AG08395 (cell line): ENCODE results near the gene ZC3H12D.
"Not testable (repeated sequence)": the region's sequence is repeated elsewhere in the genome, so short reads cannot be mapped to it uniquely, and the experiment has no call there.

ENCODE experiments used
- DNase-seq: peaks from one replicate; pipeline ENCODE4 v3.0.0; 2012; ENCODE audit warnings: mixed read lengths, low spot score

The ZC3H12D gene

DNA sequence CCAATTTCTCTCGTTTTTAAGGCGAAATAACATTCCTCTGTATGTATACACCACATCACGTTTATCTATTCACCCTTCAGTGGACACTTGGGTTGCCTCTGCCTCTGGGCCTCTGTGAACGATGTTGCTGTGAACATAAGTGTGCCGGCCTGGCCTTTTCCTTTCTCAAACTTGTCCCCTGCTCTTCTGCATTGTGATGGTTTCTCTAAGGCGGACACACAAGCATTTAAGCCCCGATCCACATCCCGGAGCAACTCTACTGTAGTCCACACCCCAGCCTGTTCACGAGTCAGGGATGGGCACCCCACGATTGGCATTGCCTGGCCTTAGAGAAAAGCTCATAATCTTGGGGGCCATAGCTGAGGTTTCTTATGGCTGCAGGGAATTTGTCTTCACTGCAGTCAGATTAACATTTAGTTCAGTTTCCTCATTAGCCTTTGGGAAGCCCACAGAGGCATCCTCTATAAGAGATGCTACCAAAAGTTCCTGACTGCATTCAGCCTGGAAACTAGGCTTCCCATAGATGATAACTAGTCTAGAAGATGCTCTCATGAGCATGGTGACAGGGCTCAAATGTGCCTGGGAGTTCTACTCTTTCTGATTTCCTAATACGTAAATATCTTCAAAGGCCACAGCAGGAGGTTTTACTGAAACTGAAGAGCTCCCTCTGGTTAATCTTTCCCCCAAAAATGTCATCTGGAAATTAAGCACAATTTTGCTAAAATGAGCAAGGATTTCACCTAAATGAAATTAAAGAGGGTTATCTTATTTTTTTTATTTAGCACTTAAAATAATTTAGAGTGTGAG lies 762 bp downstream of the ZC3H12D start:
- no peak for DNase-seq

DNA sequence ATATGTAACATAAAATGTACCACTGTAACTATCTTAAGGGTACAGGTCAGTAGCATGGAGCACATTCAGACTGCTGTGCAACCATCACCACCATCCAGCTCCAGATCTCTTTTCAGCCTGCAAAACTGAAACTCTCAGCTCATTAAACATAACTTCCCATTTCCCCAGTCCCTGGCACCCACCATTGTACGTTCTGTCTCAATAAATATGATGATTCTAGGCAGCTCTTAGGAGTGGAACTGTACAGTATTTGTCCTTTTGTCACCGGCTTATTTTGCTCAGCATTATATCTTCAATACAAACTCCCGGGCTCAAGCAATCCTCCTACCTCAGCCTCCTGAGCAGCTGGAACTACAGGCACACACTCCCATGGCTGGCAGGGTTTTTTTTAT lies 1.5 kb downstream of the ZC3H12D start:
- DNase-seq = no peak

DNA sequence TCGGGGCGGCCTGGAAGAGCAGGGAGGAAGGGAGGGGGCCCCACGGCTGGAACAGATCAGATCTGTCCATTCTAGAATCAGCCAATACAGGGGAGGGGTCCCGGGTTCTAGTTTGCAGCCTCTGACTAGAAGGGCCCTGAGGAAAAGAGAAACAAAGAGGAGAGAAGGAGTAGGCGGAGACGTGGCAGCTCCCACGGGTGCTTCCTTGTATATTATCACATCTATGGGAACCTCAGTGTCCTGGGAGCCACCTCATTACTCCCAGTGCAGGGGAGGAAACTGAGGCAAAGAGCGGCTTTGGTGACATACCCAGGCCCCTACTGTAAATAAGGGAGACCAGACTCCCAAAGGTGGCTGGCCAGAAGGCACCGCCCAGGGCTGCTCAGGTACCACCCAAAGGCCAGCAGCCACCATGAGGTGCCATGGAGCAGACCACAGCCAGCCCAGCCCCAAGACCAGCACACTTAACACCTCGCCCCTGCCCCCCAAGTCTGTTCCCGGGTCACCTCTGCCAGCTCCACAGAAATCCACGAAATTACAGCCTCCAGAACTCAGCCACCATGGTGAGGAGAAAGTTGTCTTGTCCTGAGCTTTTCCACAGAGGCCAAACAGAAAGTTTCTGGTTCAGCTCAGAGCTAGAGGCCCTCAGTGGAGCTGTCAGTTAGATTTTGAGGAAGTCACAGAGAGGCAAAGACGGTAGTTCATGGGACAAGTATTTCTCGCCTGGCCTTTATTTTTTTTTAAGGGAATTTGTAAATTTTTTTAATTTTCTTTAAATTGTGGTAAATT lies 2.1 kb downstream of the ZC3H12D start:
- no peak for DNase-seq

DNA sequence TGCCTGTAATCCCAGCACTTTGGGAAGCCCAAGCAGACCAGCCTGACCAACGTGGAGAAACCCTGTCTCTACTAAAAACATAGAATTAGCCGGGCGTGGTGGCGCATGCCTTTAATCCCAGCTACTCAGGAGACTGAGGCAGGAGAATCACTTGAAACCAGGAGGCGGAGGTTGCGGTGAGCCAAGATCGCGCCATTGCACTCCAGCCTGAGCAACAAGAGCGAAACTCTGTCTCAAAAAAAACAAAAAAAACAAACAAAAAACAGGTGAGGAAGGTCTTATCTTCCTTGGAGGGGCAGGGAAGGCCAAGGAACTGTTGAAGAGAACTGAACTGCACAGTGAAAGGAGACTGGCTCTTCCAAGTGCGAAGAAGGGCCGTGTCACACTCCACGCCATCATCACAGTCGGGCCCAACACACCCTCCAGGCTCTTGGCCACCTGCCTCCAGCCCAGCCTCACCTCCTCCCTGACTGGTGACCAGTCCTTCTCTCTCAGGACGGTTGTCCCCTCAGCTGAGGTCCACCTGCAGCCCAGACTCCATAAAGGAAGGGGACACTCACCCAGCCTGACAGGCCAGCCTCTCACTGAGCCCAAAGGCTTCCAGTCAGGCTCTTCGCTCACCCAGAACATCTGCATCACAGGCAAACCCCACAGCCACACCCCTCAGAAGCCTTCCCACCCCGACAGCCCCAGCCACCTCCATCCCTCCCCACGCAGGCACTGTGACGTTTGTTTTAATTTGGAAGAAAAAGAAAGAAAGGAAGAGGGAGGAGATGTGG lies 4.1 kb downstream of the ZC3H12D start:
- no peak for DNase-seq

DNA sequence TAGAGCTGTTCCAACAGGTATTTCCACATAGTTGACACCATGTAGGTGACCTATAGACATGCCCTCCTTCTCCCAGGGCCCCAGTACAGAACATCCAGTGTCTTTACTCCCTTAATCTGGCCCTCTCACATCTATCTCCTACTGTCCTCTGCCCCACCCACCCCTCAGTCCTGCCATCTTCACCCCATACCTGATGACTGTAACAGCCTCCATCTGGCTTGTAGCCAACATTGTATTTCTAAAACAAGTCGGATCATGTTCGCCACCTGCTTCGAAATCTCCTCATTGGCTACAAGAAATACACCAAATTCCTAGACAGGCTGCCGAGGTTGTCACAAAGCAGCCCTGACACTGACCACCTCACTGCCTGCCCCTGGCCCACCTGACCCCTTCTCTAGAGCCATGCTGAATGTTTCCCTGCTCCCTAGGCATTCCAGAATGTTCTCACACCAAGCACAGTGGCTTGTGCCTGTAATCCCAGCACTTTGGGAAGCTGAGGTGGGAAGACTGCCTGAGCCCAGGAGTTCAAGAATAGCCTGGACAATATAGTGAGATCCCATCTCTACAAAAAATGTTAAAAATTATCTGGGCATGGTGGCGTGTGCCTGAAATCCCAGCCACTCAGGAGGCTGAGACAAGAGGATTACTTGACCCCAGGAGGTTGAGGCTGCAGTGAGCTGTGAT lies 6.0 kb downstream of the ZC3H12D start:
- DNase-seq = no peak

DNA sequence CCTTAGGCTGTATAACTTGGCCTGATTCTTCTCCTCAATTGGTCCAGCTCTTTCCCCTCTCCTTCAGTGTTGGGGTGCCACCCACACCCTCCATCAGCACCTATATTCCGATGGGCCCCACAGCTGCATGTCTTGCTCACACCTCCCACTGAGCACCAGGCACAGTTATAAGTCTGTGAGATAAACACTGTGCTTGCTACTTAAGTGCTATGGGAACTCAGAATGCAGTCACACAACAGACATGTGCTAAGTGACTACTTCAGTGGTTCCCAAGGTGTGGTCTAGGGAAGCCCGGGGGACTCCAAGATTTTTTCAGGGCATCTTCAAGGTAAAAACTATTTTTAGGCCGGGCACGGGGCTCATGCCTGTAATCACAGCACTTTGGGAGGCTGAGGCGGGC lies 7.3 kb downstream of the ZC3H12D start:
- no peak for DNase-seq

DNA sequence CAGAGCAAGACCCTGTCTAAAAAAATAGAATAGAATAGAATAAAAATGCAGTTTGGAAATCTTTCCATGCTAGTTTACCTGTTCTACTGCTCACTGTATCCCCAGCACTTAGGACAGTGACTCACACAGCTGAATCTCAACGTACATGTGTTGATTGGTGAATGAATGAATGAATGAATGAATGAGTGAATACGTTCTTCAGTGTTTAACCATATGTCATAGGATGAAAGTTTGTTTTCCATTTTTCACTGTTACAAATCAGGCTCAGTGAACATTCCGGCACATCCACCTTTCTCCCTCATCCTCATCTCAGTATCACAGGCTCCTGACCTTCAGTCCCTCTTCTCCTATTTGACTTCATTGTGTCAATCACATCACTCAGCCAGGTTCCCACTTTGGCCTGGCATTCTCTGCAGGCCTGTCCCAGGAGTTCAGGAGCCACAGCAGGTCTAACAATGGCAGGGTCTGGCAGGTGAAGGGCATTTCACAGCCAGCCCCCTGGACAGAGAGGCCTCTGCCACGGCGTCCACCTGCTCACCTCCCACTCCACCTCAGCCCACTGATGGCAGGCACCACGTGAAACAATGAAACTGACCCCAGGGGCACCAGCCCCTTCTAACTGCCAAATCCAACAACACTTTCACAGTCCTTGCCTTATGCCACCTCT lies 7.9 kb downstream of the ZC3H12D start:
- DNase-seq = no peak

DNA sequence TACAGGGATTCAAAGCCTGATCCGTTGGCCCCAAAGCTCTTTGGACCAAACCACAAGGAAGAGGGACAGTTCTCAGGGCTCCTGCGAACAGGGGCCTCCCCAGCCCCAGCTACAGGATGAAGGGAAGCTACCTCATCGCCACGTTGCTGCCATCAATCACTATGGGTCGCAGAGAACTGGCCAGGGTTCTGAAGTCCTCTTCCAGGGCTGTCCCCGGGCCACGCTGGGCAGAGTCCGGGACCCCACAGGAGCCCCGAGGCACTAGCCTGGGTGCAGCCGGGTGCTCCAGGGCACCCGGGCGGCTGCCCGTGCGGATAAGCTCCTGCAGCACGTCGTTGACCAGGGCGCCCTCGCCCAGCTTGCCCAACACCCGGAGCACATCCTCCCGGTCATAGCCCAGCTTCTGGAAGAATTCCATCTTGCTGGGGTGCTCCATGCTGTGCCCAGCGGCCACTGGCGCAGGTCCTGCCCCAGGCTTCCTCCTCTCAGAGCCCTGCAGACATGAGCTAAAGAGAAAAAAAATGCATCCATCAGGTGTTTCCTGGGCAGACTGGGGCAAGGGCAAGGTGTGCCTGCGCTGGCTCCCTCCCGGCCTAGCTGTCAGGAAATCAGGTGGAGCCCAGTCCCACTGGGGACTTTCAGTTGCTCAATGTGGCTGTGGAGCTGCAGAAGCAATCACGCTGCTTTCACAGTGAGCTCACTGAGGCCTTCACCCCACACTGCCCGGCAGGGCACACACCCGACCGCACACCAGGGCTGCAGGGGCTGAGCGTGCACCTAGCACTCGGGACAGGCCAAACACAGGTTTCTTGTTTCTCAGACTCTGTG lies 10.5 kb downstream of the ZC3H12D start:
- DNase-seq = no peak

DNA sequence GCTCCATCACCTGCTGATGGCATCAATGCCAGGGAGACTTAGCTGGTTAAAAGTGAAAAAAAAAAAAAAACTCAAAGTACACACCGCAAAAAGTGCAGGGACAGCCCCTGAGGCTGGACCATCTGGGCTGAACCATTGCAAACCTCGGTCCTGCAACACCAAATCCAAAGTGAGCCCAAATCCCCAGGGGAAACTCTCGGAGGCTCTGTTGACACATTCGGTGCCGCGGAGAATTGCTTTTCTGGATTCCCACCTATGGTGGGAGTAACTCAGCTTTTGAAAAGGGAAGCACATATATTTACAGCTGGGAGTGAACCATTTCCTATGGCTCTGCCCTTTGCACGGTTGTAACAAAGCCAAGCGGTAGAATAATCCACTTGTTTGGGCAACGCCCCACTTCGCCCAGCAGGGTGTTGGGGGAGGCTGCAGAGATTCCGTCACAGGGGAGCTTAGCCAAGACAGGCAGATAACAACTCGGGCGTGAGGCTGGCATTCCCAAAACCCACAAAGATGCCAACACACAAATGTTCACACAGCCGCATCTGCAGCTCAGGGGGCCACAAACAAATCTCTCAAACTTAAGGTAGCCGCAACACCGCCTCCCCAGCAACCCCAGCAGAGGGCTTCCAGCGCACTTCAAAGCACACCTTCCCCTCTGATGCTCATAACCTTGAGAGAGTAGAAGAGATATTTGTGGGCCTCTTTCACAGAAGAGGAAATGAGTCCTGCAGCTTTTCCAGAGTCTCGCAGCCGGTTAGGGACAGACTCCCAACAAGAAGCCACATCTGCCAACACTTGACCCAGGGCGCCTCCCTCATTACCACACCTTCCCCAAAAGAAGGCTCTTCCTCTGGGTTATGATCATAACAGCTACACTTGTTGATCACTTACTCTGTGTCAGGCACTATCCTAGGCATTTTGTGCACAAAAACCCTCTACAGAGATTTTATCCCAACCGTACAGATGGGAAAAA lies 11.4 kb downstream of the ZC3H12D start:
- DNase-seq = no peak

DNA sequence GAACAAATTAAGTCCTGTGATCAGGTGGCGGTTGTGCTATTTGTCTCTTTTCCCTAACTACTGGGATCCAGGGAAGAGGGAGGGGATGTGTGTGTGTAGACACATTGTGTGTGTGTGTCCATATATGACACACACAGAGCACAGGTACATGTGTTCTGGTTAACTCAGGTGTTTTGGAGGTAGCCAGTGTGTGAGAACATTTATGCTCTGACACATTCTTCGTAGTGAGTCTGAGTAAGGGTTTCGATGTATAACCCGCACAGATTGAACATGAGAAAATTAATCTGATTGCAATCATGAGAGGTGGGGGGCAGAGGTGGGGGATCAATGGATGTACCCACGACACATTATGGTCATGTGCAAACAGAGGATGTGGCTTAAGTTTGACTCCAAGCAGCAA lies 12.6 kb downstream of the ZC3H12D start:
- no peak for DNase-seq

DNA sequence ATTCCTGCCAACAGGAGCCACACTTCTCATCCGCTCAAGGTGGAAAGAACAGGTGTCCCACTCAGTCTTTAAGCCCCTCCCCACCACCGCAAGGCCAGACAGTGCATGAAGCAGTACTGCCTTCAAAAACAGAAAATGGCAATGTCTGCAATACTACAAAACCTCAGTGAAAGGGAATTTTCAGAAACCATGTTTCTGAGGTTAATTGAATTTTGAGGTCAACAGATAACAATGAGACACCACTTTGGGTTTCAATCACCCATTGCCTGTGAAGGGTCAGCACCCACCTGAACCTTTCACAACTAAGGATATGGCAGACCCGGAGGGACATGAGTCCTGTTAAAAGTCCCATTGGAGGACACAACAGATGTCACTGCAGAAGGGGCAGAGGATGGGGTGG lies 13.0 kb downstream of the ZC3H12D start:
- DNase-seq = no peak

DNA sequence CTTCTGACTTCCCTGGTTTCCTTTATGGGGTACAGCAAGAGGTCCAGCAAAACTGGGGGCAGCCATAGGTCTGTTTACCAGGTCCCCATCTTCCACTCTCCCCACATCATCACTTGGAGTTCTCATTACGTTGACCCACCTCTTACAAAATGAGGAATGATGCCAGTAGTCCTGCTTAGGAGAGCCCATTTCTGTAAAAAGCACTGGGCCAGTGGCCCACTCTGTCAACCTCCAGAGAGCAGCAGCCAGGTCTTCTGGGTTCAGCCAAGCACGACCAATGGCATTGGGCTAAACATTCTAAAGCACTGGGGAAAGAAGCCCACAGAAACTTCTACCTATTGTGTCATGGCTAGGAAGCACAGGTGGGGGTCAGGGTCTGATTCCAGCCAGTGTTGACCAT lies 13.9 kb downstream of the ZC3H12D start:
- no peak for DNase-seq

DNA sequence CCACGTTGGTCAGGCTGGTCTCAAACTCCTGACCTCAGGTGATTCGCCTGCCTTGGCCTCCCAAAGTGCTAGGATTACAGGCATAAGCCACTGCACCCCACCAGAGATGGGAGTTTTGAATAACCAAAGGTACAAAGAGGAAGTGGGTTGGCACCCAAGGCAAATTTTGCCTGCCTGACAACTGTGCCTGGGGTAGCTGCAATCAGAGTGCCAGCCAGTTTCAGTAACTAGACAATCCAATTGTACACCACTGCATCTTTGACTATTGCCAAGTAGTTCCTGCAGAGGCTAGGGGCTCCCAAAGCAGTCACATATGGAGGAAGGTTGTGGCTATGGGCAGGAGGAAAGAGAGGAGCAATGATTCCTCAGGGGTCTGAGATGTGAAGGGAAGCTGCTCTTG lies 16.6 kb downstream of the ZC3H12D start:
- no peak for DNase-seq

DNA sequence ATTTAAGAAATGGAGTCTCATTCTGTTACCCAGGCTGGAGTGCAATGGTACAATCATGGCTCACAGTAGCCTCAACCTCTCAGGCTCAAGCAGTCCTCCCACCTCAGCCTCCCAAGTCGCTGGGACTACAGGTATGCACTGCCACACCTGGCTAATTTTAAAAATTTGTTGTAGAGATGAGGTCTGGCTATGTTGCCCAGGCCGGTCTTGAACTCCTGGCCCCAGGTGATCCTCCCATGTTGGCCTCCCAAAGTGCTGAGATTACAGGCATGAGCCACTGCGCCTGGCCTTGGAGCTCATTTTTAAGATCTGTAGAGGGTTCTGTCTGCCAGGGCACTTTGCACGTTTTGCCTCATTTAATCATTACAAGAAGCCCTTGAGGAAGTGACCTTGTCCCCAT lies 17.5 kb downstream of the ZC3H12D start:
- DNase-seq = no peak

DNA sequence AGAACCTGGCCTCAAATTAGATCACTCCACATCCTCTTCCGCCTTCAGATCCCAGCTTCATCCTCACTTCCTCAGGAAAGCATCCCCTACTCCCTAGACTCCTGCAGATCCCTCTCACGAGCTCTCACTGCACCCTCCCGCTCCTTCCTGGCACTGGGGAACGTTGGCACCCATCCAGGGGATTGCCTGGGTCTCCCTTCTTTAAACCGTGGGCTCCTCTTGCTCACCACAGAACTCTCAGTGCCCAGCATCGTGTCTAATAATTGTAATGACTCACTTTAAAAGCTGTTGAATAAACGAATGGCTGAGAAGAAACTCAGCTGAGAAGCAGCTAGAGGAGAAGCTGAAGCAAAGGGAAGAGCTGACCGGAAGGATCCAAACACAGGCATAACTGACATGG lies 20.4 kb downstream of the ZC3H12D start:
- DNase-seq = no peak

DNA sequence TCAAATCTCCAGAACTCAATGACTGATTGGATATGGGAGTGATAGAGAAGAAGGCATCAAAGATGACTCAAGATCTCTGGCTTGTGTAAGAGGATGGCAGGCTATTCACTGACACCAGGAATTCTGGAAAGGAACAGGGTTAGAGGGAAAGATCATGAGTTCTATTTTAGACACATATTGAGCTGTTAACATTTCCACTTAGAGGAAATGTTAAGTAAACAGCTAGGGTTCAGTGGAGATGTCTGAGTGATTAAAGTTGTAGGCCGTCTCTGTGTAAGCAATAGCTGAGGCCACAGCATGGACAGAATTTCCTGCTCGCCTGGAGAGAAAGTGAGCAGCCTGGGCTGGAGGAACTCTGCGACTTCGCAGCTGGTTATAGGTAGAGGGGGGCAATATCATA lies 21.0 kb downstream of the ZC3H12D start:
- no peak for DNase-seq

DNA sequence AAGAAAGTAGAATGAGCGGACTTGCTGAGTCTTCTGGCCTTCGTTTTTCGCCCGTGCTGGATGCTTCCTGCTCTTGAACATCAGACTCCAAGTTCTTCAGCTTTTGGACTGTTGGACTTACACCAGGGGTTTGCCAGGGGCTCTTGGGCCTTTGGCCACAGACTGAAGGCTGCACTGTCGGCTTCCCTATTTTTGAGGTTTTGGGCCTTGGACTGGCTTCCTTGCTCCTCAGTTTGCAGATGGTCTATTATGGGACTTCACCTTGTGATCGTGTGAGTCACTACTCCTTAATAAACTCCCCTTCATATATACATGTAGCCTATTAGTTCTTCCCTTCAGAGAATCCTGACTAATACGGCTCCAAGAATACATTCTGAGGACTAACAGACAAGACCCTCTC lies 22.1 kb downstream of the ZC3H12D start:
- not testable (repeated sequence) for DNase-seq

DNA sequence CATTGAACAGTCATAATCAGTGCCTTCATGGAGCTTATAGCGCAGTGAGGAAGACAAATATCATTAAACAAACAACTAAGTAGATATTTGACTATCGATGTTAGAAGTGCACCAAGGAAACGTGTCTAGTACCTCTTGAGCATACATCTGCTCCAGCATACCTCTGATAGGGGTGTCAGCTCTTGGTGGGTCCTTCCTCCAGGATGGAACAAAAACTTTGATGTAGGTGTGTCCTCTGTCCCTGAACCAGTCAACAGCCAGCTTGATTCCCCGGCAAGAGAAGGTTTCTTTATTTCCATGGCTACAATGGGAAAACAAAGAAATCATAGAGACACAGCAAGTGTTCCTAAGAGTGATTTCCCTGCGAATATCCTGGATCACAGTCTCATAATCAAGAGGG lies 23.1 kb downstream of the ZC3H12D start:
- no peak for DNase-seq

DNA sequence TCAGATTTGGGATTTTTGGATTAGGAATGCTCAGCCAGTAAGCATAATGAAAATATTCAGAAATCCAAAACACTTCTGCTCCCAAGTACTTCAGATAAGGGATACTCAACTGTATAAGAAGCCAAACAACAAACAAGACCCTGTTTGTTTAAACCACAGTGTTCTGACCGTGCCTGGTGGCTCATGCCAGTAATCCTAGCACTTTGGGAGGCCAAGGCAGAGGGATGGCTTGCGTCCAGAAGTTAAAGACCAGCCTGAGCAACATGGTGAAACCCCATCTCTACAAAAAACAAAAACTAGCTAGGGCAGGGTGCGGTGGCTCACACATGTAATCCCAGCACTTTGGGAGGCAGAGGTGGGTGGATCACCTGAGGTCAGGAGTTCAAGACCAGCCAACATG lies 24.6 kb downstream of the ZC3H12D start:
- not testable (repeated sequence) for DNase-seq

DNA sequence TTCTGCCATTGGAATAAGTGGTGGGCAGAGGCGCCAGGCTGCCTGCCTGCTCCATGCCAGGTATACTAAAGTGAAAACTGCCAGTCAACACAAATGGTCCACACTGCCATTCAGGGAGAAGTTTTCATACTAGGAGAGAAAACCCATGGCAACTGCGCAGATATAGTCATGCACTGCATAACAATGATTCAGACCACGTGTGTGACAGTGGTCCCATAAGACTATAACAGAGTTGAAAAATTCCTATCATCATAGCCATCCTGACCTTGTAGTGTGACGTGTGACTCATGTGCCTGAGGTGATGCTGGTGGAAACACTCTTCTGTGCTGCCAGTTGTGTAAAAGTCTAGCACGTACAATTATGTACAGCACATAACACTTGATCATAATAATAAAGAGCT lies 25.1 kb downstream of the ZC3H12D start:
- DNase-seq = no peak
